ENCODE measurements around the gene DNAJC4.

- TF ChIP-seq CTCF (conservative IDR thresholded peaks at IDR 0.05; ENCODE audit: low read length): no peak
- no peak for TF ChIP-seq EZH2phosphoT487 (IDR thresholded peaks at IDR 0.05; ENCODE audit: borderline replicate concordance, low read depth, low read length)
These were observed 11.6 kb upstream of the DNAJC4 start for GRCh38 chr11:64218628-64219353.
